Stimulated activated CD4-positive, alpha-beta T cell treated with anti-CD3 and anti-CD28 coated beads, Interleukin-1b, Interleukin-23, amount 100 ng/mL, for 4 hours (primary cell): ENCODE data around the gene PTGDR.
A peak's percentile ranks its signal among the peaks of the same experiment; 100 is the strongest.

Source experiments
- DNase-seq, 2 donors: peaks; one replicate each; pipeline ENCODE4 v3.0.0-alpha.2; 2020; ENCODE audit warnings: low read depth in 2 of 2

PTGDR gene

GRCh38 chr14:52267501-52268278 is at the start of gene PTGDR:
Gene PTGDR, plus strand, starts transcription at chr14:52267698. Its CDS starts 117 bp downstream, at chr14:52267815.
- DNase-seq = peak in 1 of 2 donors; percentile 11

GRCh38 chr14:52219488-52220084 is 47.9 kb upstream of the PTGDR start:
- no peak for DNase-seq

DNA sequence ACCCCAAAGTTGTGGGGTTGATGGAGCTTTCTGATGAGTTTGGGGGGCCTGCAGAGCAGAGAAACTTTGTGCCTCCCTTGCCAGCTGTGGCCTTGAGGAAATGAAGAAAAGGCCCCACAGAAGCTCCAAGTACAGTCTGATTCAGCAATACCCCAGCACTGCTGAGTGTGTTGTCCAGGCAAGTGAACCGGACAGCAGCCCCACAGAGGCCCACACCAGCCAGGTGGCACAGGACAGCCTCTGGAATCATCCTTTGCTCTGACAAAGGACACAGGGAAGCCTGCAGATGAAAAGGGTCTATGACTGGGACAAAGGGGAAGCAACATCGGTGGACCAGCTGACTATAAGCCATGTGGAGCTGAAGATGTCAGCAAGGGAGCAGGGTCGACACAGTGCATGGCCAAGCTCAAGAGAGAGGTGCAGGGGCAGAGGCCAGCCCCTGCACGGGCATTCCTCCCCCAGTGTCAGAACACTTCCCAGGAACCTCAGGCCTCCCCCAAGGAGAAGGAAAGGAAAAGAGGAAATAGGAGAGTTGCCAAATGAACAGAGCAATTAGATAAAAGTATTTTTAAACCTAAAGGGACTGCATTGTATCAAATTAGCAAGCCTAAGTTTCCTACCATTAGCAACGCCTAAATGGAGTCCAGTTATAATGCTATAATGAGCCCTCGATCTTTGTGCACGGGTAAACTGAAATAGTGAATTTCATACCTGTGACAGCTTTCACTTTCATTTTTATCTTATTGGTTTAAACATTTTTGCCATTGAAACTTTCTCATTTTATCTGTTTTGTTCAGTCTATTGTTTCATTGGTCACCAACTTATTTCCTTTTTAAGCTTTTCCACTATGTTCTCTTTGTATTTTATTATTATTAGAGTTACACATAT is 46.3 kb upstream of the PTGDR start:
- no peak for DNase-seq

DNA sequence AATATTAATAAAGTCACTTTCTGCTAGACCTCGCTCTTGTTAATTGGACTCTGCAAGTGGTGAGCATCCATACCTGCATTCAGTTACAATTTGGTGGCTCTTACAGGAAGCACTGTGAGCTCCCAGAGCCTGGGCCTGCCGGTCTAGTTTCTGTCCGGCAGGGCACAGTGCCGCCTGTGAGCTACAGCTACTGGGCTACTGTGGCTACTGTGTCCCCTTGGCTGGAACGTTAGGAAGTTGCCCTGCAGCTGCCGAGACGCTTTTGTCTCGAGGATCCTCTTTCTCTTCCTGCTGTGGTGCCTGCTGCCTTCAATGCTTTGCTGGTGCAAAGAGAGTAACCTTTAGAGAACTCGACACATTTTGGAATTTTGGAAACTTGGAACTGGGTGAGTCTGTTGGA is 44.6 kb upstream of the PTGDR start:
- no peak for DNase-seq

DNA sequence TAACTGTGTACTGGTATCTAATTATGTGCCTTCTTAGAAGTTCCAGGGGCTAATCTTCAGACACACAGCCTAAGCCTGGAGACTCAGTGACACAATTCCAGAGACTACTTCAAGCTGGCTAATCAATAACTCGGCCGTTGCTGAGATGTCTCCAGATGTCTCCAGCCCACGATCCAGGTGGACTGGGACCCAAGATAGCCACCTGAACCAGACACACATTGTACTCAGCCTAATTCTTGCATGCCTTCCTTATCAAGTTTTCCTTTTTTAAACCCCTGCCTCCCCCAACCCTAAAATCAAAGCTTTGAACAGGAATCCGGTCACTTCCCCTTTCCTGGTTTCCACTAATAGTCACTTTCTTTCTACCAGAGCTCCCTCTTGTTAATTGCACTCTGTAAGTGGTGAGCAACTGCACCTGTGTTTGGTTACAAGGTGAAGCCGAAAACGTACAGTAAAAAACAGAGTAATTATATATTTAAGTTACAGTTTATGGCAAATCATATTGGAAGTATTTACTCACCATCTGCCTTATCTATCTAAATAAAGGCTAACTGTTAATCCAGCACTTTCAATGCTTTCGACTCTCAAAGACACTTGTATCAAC is 39.8 kb upstream of the PTGDR start:
- no peak for DNase-seq

- DNase-seq = no peak
These were observed 33.8 kb upstream of the PTGDR start for GRCh38 chr14:52233693-52234092.

DNA sequence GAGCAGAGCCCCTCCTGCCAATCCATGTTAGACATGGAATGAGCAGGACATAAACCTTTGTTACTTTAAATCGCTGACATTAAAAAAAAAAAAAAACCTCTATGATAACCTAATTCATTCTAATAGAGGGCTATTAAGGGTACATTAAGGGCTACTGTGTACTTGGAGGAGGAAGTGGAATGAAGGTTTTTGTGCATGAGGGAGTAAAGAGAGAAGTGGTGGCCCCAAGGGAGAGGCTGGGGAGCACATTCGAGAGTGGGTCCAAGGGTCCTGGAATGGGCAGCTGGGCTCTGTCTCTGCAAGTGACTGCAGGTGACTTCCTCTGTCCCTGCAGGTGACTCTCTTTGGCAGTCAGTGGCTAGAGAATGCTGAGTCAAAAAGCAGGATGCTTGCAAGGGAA is 32.1 kb upstream of the PTGDR start:
- no peak for DNase-seq

DNA sequence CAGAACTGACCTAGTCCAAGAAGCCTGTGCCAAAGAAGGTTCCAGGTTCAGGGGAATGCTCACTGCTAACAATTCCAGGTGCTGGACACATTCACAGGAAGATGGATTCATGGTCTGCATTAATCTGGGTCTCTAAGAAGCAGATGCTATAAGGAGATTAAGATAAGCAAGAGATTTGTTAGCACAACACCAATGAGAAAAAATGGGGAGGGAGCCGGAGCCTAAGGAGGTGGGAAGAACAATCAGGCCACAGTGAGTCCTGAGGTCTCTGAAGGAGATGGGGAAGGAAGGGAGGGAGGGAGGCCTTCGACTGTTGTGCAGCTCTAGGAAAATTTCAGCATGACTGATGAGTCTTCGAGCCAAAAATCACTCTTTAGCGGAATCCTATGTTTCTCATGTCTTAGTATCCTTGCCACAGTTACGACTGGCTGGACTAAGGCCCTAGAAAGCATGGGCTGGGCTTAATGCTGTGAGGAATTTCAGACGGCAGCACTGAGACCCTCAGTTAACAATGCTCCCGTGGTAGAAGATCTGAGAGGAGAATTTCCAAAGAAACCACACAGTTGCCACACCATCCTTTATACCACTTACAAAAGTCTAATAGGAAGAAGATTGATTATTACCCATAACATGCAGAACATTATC is 31.5 kb upstream of the PTGDR start:
- no peak for DNase-seq

- no peak for DNase-seq
These were observed 28.8 kb upstream of the PTGDR start for GRCh38 chr14:52238682-52239081.

DNA sequence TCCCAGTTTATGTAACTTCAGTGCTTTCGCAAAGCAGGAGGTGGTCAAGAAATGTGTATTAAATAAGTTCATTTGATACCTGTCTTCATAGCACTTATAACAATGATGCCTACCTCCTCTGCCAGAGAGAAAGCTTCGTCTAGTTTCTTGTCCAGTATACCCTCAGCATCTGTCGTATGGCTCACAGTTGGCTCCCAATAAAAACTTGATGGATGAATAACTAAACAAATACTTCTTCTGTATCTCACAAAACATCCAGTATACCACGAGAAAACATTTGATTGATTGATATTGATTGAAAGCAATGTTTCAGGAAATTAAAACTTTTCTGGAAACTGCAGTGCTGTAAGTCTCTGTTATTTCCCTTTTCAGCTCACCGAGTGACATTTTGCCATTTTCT is 26.9 kb upstream of the PTGDR start:
- DNase-seq = no peak

GRCh38 chr14:52241087-52241793 is 26.3 kb upstream of the PTGDR start:
- no peak for DNase-seq

DNA sequence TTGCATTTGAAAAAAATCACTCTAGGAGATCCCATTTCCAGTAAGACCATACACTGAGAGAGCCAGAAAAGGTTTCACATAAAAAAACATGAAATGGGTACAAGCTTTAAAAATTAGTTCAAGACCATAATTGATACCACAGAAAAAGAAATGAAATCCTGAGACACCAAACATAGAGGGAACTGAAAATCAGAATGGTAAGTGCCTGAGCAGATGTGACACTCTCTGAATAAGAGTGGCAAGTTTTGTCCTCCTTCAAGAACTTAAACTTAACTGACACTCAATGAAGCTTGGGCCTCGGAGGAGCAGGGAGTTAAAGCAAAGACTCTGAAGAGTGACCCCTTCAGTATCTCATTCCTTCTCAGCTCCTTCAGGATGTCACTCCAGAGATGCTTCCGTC is 23.2 kb upstream of the PTGDR start:
- no peak for DNase-seq

GRCh38 chr14:52244997-52245396 is 22.5 kb upstream of the PTGDR start:
- no peak for DNase-seq

DNA sequence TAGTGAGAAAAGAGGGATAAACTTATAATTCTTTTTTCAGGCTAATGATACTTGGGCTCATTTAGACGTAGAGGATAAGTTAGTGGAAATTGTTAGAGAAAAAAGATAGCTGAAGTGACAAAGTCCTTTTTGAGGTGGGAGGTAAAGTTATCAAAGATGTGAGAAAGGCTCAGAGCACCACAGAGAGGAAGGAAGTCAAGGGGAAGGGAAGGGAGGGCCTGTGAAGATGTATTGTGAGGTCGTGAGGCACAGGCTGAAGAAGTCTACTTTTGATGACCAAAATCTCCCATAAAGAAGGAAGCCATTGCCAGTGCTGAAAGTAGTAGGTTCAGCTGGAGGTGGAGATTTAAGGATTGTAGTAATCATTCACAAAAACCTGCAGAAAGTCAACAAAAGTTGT is 19.4 kb upstream of the PTGDR start:
- no peak for DNase-seq

DNA sequence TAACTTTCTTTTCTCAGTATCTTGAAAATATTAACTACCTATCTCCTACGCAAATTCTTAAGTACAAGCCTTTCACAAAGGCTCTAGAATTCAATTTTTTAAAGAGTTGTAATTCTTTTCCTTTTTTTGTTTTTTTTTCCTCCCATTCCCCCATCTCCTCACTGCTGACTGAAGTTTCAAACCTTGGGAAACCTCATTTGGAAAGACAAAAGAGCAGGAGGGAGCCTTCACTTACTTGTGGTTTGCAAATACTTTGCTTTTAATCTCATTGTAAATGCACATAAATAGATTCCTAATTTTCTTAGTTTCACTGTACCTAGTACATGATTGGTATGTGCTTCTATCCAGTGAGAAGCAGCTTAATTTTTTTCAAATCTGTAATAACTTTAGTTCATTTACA is 15.8 kb upstream of the PTGDR start:
- DNase-seq = no peak

GRCh38 chr14:52253503-52253902 is 14.0 kb upstream of the PTGDR start:
- no peak for DNase-seq

- no peak for DNase-seq
These were observed 13.4 kb upstream of the PTGDR start for GRCh38 chr14:52254086-52254485.

DNA sequence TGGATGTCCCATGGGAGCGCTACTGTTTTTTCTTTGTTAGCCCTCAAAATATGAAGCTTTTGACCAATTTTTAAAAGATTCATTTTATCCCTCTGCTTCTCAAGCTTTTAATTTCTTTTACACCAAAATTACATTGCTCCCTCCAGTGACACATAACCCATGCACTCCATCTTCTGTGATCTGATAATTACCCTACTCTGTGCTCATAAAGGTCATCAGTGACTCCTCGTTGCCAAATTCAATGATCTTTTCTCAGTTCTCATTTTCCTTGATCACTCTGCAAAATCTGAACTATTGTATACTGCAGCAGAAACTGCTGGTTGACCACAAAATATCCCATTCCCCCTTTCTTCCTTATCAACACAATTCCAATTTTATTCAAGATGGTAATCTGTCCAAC is 8.7 kb upstream of the PTGDR start:
- no peak for DNase-seq

DNA sequence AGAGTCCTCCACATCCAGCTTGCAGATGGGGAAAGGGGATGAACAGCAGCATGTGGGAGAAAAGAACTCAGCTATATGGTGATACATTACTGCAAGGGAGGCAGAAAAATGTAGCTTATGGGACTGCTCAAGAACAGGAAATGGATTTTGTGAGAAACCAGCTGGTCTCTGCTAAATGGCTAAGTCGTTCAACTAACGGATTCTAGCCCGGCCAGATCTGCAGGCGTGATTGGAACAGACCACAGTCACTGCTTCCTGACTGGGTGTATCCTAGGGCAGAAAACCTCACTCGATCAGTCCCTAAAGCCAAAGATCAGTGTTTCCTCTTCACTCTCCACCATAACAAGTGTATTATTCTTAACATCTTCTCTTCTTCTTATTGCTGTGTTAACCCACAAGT is 8.1 kb upstream of the PTGDR start:
- no peak for DNase-seq

DNA sequence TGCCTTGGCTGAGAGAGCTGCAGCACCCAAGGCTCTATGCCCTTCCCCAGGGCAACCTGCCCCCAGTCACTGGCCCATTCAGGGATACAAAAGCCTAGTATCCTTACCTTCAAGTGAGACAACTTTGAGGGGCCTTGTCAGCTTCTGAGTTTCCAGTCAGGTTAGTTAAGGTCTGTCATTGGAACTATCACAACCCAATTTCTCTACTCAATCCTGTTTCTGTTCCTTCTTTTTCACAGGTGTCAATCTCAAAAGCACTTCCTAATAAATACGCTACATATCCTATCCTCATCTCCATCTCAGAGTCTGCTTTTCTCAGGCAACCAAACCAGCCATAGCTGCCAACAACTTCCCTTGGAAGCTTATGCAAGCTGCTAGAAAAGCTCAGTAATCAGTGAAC is 4.9 kb upstream of the PTGDR start:
- no peak for DNase-seq

DNA sequence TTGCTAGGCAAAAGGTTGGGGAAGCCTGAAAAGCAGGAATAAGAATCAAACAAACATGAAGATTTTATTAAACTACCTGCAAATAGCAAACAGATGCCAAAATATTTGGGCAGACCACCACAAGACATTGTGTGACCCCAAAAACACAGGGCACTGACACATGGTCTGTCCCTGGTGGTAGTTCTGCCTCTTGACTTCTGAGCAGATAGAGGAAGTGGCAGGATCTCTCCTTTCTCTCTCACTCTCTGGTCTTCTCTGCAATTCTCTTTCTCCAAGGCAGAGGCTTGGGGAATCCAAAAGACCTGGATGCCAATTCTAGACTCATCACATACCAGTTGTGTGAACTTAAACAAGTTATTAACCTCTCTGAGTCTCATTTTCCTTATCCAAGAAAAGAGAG is 4.3 kb upstream of the PTGDR start:
- DNase-seq = no peak
